HCT116 (cell line): ENCODE data around the gene GPR31. TPM values are rescaled to one million over a fixed set of nuclear protein-coding genes. Genes with fewer than 3 reads are reported as not detected.

Experiments used
- ATAC-seq: fragments of 200-7000 bp; cut with Tn5 transposase; 2 replicates; pipeline ENCODE4 v1.9.1; 2020; ENCODE audit warnings: mild to moderate bottlenecking, moderate library complexity
- BruUV-seq: library from RNA; stranded (reverse); fragments of 400-500 nt; replicated peaks from 2 replicates; lab custom pipeline; 2021; lab: Mats Ljungman, UMichigan
- CTCF ChIA-PET: fragments of 300-600 bp; sonication (Branson Sonifier 250); formaldehyde crosslinking; loops from one replicate; lab custom pipeline; 2021; ENCODE audit warnings: antibody characterized with exemption; lab: Charles Lee
- POLR2A ChIA-PET: fragments of 300-600, 350-600 bp; sonication (Branson Sonifier 250); formaldehyde crosslinking; loops from one replicate; lab custom pipeline; 2021; ENCODE audit warnings: antibody characterized with exemption; lab: Charles Lee
- RAD21 ChIA-PET, 2 experiments: fragments of 300-600 bp; sonication (Branson Sonifier 250); formaldehyde crosslinking; loops; one replicate each; lab custom pipeline; 2023; ENCODE audit warnings: low total read pairs in 2 of 2; ENCODE audit not compliant: uncharacterized antibody in 2 of 2, unreplicated experiment in 2 of 2, low non-redundant PET in 1 of 2; lab: Charles Lee
- DNase-seq: peaks from one replicate; pipeline ENCODE4 v3.0.0-alpha.2; 2010; ENCODE audit warnings: low read depth, low spot score
- H2AFZ ChIP-seq: fragments of 200-600 bp; shearing (Covaris generic), sonication (generic); 2 replicates; pipeline ENCODE4 v1.6.1; 2017; ENCODE audit warnings: low read depth, mixed run types, mixed read lengths, antibody characterized with exemption, low read length; ENCODE audit not compliant: poor library complexity, severe bottlenecking
- H3K27ac ChIP-seq: 2 replicates; pipeline ENCODE4 v1.5.1; 2012; ENCODE audit warnings: low read depth, low read length
- H3K27me3 ChIP-seq: fragments of 200-600 bp; sonication (generic); 2 replicates; pipeline ENCODE4 v1.6.1; 2016; ENCODE audit warnings: mixed run types, low read length, mixed read lengths; ENCODE audit not compliant: insufficient read depth
- H3K36me3 ChIP-seq, 2 experiments: fragments of 200-500 bp in 1 of 2; fragments of 200-600 bp in 1 of 2; sonication (Bioruptor generic) in 1 of 2; sonication (generic) in 1 of 2; 2 replicates each; pipeline versions ENCODE4 v1.5.1 to v1.6.1; 2014 to 2016; ENCODE audit warnings: low read length in 2 of 2, inconsistent platforms in 1 of 2, mixed read lengths in 1 of 2, mixed run types in 1 of 2; ENCODE audit not compliant: insufficient read depth in 2 of 2, control insufficient read depth in 1 of 2
- H3K4me1 ChIP-seq, 2 experiments: fragments of 200-600 bp in 1 of 2; sonication (generic) in 1 of 2; 2 replicates each; pipeline versions ENCODE4 v1.5.1 to v1.6.1; 2012 to 2017; ENCODE audit warnings: low read length in 2 of 2, inconsistent platforms in 1 of 2, mild to moderate bottlenecking in 1 of 2, mixed read lengths in 1 of 2, mixed run types in 1 of 2, moderate library complexity in 1 of 2; ENCODE audit not compliant: insufficient read depth in 2 of 2, control insufficient read depth in 1 of 2
- H3K4me2 ChIP-seq: fragments of 200-600 bp; sonication (generic); 2 replicates; pipeline ENCODE4 v1.6.1; 2017; ENCODE audit warnings: mixed run types, low read length, mixed read lengths
- H3K4me3 ChIP-seq, 2 experiments: fragments of 200-600 bp in 1 of 2; sonication (generic) in 1 of 2; replicated peaks in 1 of 2; 2 replicates each; pipeline ENCODE4 v1.5.1; 2011 to 2016; ENCODE audit warnings: low read length in 2 of 2, control low read depth in 1 of 2, low read depth in 1 of 2, mild to moderate bottlenecking in 1 of 2, mixed read lengths in 1 of 2, mixed run types in 1 of 2
- H3K79me2 ChIP-seq: fragments of 200-600 bp; sonication (generic); 2 replicates; pipeline ENCODE4 v1.6.1; 2017; ENCODE audit warnings: mild to moderate bottlenecking, mixed run types, low read length, moderate library complexity, mixed read lengths; ENCODE audit not compliant: insufficient read depth
- H3K9ac ChIP-seq: fragments of 200-600 bp; sonication (generic); 2 replicates; pipeline ENCODE4 v1.6.1; 2016; ENCODE audit warnings: low read length, mixed read lengths
- H3K9me2 ChIP-seq: fragments of 200-600 bp; sonication (generic), shearing (Covaris generic); 2 replicates; pipeline ENCODE4 v1.6.1; 2017; ENCODE audit warnings: mixed run types, mild to moderate bottlenecking, moderate library complexity; ENCODE audit not compliant: insufficient read depth
- H3K9me3 ChIP-seq, 2 experiments: fragments of 200-500 bp in 1 of 2; fragments of 200-600 bp in 1 of 2; sonication (Bioruptor generic) in 1 of 2; sonication (generic) in 1 of 2; 2 replicates each; pipeline ENCODE4 v1.6.1; 2014 to 2017; ENCODE audit warnings: low read length in 2 of 2, mixed read lengths in 2 of 2, inconsistent platforms in 1 of 2, low read depth in 1 of 2, mild to moderate bottlenecking in 1 of 2, mixed run types in 1 of 2, moderate library complexity in 1 of 2; ENCODE audit not compliant: control insufficient read depth in 1 of 2, insufficient read depth in 1 of 2
- H4K20me1 ChIP-seq: fragments of 200-600 bp; sonication (generic), shearing (Covaris generic); 2 replicates; pipeline ENCODE4 v1.6.1; 2017; ENCODE audit warnings: mixed run types, mild to moderate bottlenecking, moderate library complexity; ENCODE audit not compliant: insufficient read depth
- CTCF ChIP-seq, 3 experiments: fragments of 200-600 bp in 1 of 3; sonication (generic) in 1 of 3; IDR thresholded peaks in 2 of 3; conservative IDR thresholded peaks in 1 of 3; 2 replicates each; pipeline ENCODE4 v1.5.1; 2012 to 2017; ENCODE audit warnings: low read depth in 2 of 3, low read length in 2 of 3, antibody characterized with exemption in 1 of 3, borderline replicate concordance in 1 of 3, control low read depth in 1 of 3, mild to moderate bottlenecking in 1 of 3, mixed read lengths in 1 of 3, mixed run types in 1 of 3, moderate library complexity in 1 of 3; ENCODE audit not compliant: insufficient read depth in 1 of 3
- EZH2 ChIP-seq: fragments of 200-600 bp; sonication (generic); IDR thresholded peaks from 2 replicates; pipeline ENCODE4 v1.6.1; 2017; ENCODE audit warnings: antibody characterized with exemption, mixed run types
- JUND ChIP-seq: IDR thresholded peaks from 2 replicates; pipeline ENCODE4 v1.6.1; 2012
- POLR2AphosphoS5 ChIP-seq: IDR thresholded peaks from 2 replicates; pipeline ENCODE4 v1.6.1; 2011; ENCODE audit warnings: mild to moderate bottlenecking, low read depth, low read length, moderate library complexity
- RAD21 ChIP-seq: IDR thresholded peaks from 2 replicates; pipeline ENCODE4 v1.6.1; 2012; ENCODE audit warnings: low read depth, mild to moderate bottlenecking
- SP1 ChIP-seq: IDR thresholded peaks from 2 replicates; pipeline ENCODE4 v1.6.1; 2012; ENCODE audit warnings: low read depth
- TCF7L2 ChIP-seq: IDR thresholded peaks from 2 replicates; pipeline ENCODE4 v1.7.0; 2011; ENCODE audit warnings: borderline replicate concordance, inconsistent platforms; ENCODE audit not compliant: insufficient read depth, insufficient read length; ENCODE audit errors: extremely low read depth
- YY1 ChIP-seq: IDR thresholded peaks from 2 replicates; pipeline ENCODE4 v1.6.1; 2011; ENCODE audit warnings: low read length, low read depth, moderate library complexity, mild to moderate bottlenecking; ENCODE audit not compliant: insufficient replicate concordance; ENCODE audit errors: extremely low read depth
- ZFX ChIP-seq: fragments of 450-650 bp; IDR thresholded peaks from 2 replicates; pipeline ENCODE4 v1.6.1; 2017
- intact Hi-C: fragments of 100-400 bp; cut with micrococcal nuclease; formaldehyde crosslinking; loops from 2 replicates; pipeline ENCODE4 v1.10.0; 2022
- total RNA-seq: library from RNA; stranded (reverse); gene quantifications from one replicate; pipeline ENCODE4 v1.2.1, GENCODE V29; 2021; ENCODE audit not compliant: unreplicated experiment

Gene GPR31
- total RNA-seq, 1 experiment from 2014 or later: not detected

- no peaks in the 10 kb centered on the region for H3K9me3 ChIP-seq
- H3K4me3 ChIP-seq: no peak overlapping the region
- intact Hi-C loops: no loop called here
- no peaks in the 10 kb centered on the region for H3K79me2 ChIP-seq
- ChIA-PET POLR2A (no interaction called here), CTCF (no interaction called here), RAD21 (no interaction called here)
- H3K27ac ChIP-seq: no peak overlapping the region
- peaks cover 30% of the 10 kb centered on the region for H3K27me3 ChIP-seq
- H3K9ac ChIP-seq: no peak overlapping the region
- BruUV-seq: no TSS peak
- H4K20me1 ChIP-seq: no peaks in the 10 kb centered on the region
- TF ChIP-seq RAD21 (no peak), JUND (no peak), TCF7L2 (no peak), YY1 (no peak), CTCF (IDR thresholded peaks at IDR 0.05 in 2 of 3, conservative IDR thresholded peaks at IDR 0.05 in 1 of 3; ENCODE audit: borderline replicate concordance in 1 of 3, insufficient read depth in 1 of 3, low read depth in 2 of 3, low read length in 2 of 3) (no peak), POLR2AphosphoS5 (no peak), ZFX (no peak), SP1 (no peak)
- H2AFZ ChIP-seq: no peak overlapping the region
- ATAC-seq (no peak), DNase-seq (no peak)
- H3K4me1 ChIP-seq: no peaks in the 10 kb centered on the region
- no peaks in the 10 kb centered on the region for H3K36me3 ChIP-seq
- no peak overlapping the region for H3K4me2 ChIP-seq
- no peaks in the 10 kb centered on the region for H3K9me2 ChIP-seq
Measured at GRCh38 chr6:167154895-167155294, 2.9 kb downstream of the GPR31 start.

GRCh38 chr6:167154291-167154690, 3.5 kb downstream of the GPR31 start:
- intact Hi-C loops: no loop called here

More at GRCh38 chr6:167154291-167154690, 3.5 kb downstream of the GPR31 start:
- POLR2A ChIA-PET: no interaction called here
- Histone ChIP-seq H4K20me1 (no peaks in the 10 kb centered on the region), H3K79me2 (no peaks in the 10 kb centered on the region), H3K27me3 (peaks cover 30% of the 10 kb centered on the region), H3K36me3 (no peaks in the 10 kb centered on the region), H3K9ac (no peak overlapping the region), H2AFZ (no peak overlapping the region), H3K9me3 (no peaks in the 10 kb centered on the region), H3K4me1 (no peaks in the 10 kb centered on the region), H3K4me2 (no peak overlapping the region), H3K4me3 (no peak overlapping the region), H3K9me2 (no peaks in the 10 kb centered on the region), H3K27ac (no peak overlapping the region)
- RAD21 ChIA-PET: no interaction called here
- CTCF ChIA-PET: no interaction called here
- BruUV-seq: no TSS peak
- ATAC-seq: no peak
- no peak for DNase-seq
- no peak for TF ChIP-seq EZH2
- no peak for TF ChIP-seq TCF7L2
